Measurements from ENCODE around the gene CCDC88B.

CCDC88B gene

GRCh38 chr11:64352099-64352994, 12.3 kb downstream of the CCDC88B start:
- DNase-seq (ENCODE audit: low read depth): no peak
- TF ChIP-seq CTCF (conservative IDR thresholded peaks at IDR 0.05; ENCODE audit: low read length): no peak
- H3K4me3 ChIP-seq (ENCODE audit: low read length): no peak overlapping the region

GRCh38 chr11:64352995-64353714, 13.2 kb downstream of the CCDC88B start:
- no peak for TF ChIP-seq CTCF (conservative IDR thresholded peaks at IDR 0.05; ENCODE audit: low read length)
- DNase-seq (ENCODE audit: low read depth): no peak
- no peak overlapping the region for H3K4me3 ChIP-seq (ENCODE audit: low read length)

- no peak for DNase-seq (ENCODE audit: low read depth)
- TF ChIP-seq CTCF (conservative IDR thresholded peaks at IDR 0.05; ENCODE audit: low read length): no peak
- H3K4me3 ChIP-seq (ENCODE audit: low read length): no peak overlapping the region
These were observed 13.9 kb downstream of the CCDC88B start for GRCh38 chr11:64353715-64354506.

- TF ChIP-seq CTCF (conservative IDR thresholded peaks at IDR 0.05; ENCODE audit: low read length): peak; percentile 64
- peak; percentile 71 for DNase-seq (ENCODE audit: low read depth)
- H3K4me3 ChIP-seq (ENCODE audit: low read length): peak overlapping the region; percentile 40
These were observed 15.3 kb downstream of the CCDC88B start for GRCh38 chr11:64355078-64355940.

- peak; percentile 42 for TF ChIP-seq CTCF (conservative IDR thresholded peaks at IDR 0.05; ENCODE audit: low read length)
- no peak overlapping the region for H3K4me3 ChIP-seq (ENCODE audit: low read length)
- peak; percentile 29 for DNase-seq (ENCODE audit: low read depth)
These were observed 16.8 kb downstream of the CCDC88B start for GRCh38 chr11:64356498-64357411.
